Skeletal muscle tissue (tissue), 4 donors: Measurements from ENCODE around the gene GFPT2. TPM values are rescaled to one million over a fixed set of nuclear protein-coding genes. Genes with fewer than 3 reads are reported as not detected.

ENCODE experiments used
- H3K27ac ChIP-seq: one replicate; pipeline ENCODE4 v1.7.0; 2013; ENCODE audit warnings: mild to moderate bottlenecking, low read depth, low read length, inconsistent platforms
- H3K27me3 ChIP-seq, 3 donors: one replicate each; pipeline ENCODE4 v1.7.0; 2013; ENCODE audit warnings: low read length in 3 of 3; ENCODE audit not compliant: control insufficient read depth in 3 of 3, insufficient read depth in 3 of 3
- H3K36me3 ChIP-seq, 3 donors: one replicate each; pipeline ENCODE4 v1.7.0; 2013; ENCODE audit warnings: low read length in 3 of 3; ENCODE audit not compliant: control insufficient read depth in 3 of 3, insufficient read depth in 3 of 3
- H3K4me1 ChIP-seq, 3 donors: one replicate each; pipeline ENCODE4 v1.7.0; 2013; ENCODE audit warnings: low read length in 3 of 3, mild to moderate bottlenecking in 3 of 3; ENCODE audit not compliant: control insufficient read depth in 3 of 3, insufficient read depth in 3 of 3
- H3K4me3 ChIP-seq, 3 donors: one replicate each; pipeline ENCODE4 v1.7.0; 2013; ENCODE audit warnings: low read length in 3 of 3
- H3K9ac ChIP-seq, 3 donors: one replicate each; pipeline ENCODE4 v1.7.0; 2013; ENCODE audit warnings: low read length in 3 of 3, mild to moderate bottlenecking in 3 of 3, moderate library complexity in 2 of 3, low read depth in 1 of 3
- H3K9me3 ChIP-seq, 3 donors: one replicate each; pipeline ENCODE4 v1.7.0; 2013; ENCODE audit warnings: low read length in 3 of 3; ENCODE audit not compliant: control insufficient read depth in 3 of 3
- total RNA-seq: library from RNA; depleted of rRNA; stranded (reverse); fragments of >200 nt; gene quantifications from one replicate; pipeline ENCODE4 v1.2.3, GENCODE V29; 2014
- donor health status: Osteomylitis.

Gene GFPT2
- total RNA-seq, 1 donor from 2014 or later, result 9.9 TPM

- H3K4me1 ChIP-seq, result peaks cover 7 to 19% (median 12%) of the 10 kb centered on the region in 3 donors
- no peaks in the 10 kb centered on the region for H3K9me3 ChIP-seq
- peak overlapping the region; percentile 48 to 70 (median 64) for H3K4me3 ChIP-seq
- peak overlapping the region; percentile 60 for H3K27ac ChIP-seq
- H3K27me3 ChIP-seq, result peaks cover 19 to 44% (median 40%) of the 10 kb centered on the region in 3 donors
- peak overlapping the region; percentile 23 to 57 (median 54) for H3K9ac ChIP-seq
- H3K36me3 ChIP-seq, result no peaks in the 10 kb centered on the region
Observed at GRCh38 chr5:180352116-180353047, 754 bp downstream of the GFPT2 start.

- Histone ChIP-seq H3K4me1 (peaks cover 8 to 19% (median 12%) of the 10 kb centered on the region in 3 donors), H3K36me3 (no peaks in the 10 kb centered on the region), H3K9ac (no peak overlapping the region), H3K9me3 (no peaks in the 10 kb centered on the region), H3K4me3 (no peak overlapping the region), H3K27ac (no peak overlapping the region), H3K27me3 (peaks cover 19 to 36% (median 30%) of the 10 kb centered on the region in 3 donors)
Observed at GRCh38 chr5:180350711-180351465, 2.2 kb downstream of the GFPT2 start.

GRCh38 chr5:180350296-180350695 is 2.8 kb downstream of the GFPT2 start:
- Histone ChIP-seq H3K27ac (no peak overlapping the region), H3K9me3 (no peaks in the 10 kb centered on the region), H3K27me3 (peaks cover 21 to 34% (median 29%) of the 10 kb centered on the region in 3 donors), H3K9ac (no peak overlapping the region), H3K36me3 (no peaks in the 10 kb centered on the region), H3K4me3 (no peak overlapping the region), H3K4me1 (peaks cover 8 to 19% (median 12%) of the 10 kb centered on the region in 3 donors)

GRCh38 chr5:180349391-180349790 is 3.7 kb downstream of the GFPT2 start:
- H3K4me3 ChIP-seq, result no peak overlapping the region
- peaks cover 9 to 19% (median 12%) of the 10 kb centered on the region in 3 donors for H3K4me1 ChIP-seq
- H3K36me3 ChIP-seq, result no peaks in the 10 kb centered on the region
- H3K9ac ChIP-seq, result no peak overlapping the region
- H3K27ac ChIP-seq, result no peak overlapping the region
- peaks cover 17 to 25% (median 21%) of the 10 kb centered on the region in 3 donors for H3K27me3 ChIP-seq
- H3K9me3 ChIP-seq, result no peaks in the 10 kb centered on the region

GRCh38 chr5:180348336-180348735 is 4.8 kb downstream of the GFPT2 start:
- Histone ChIP-seq H3K36me3 (no peaks in the 10 kb centered on the region), H3K27ac (no peak overlapping the region), H3K27me3 (peaks cover 8 to 18% (median 16%) of the 10 kb centered on the region in 3 donors), H3K4me1 (peaks cover 12 to 25% (median 19%) of the 10 kb centered on the region in 3 donors), H3K9me3 (no peaks in the 10 kb centered on the region), H3K4me3 (no peak overlapping the region), H3K9ac (no peak overlapping the region)

- Histone ChIP-seq H3K9ac (no peak overlapping the region), H3K36me3 (no peaks in the 10 kb centered on the region), H3K27ac (no peak overlapping the region), H3K4me1 (peaks cover 14 to 27% (median 24%) of the 10 kb centered on the region in 3 donors), H3K9me3 (no peaks in the 10 kb centered on the region), H3K27me3 (peaks cover 9 to 22% (median 12%) of the 10 kb centered on the region in 3 donors), H3K4me3 (no peak overlapping the region)
Observed at GRCh38 chr5:180347702-180348101, 5.4 kb downstream of the GFPT2 start.

GRCh38 chr5:180346358-180346757 is 6.8 kb downstream of the GFPT2 start:
- Histone ChIP-seq H3K9ac (no peak overlapping the region), H3K9me3 (no peaks in the 10 kb centered on the region), H3K36me3 (no peaks in the 10 kb centered on the region), H3K27ac (no peak overlapping the region), H3K4me1 (peaks cover 8 to 19% (median 18%) of the 10 kb centered on the region in 3 donors), H3K4me3 (no peak overlapping the region), H3K27me3 (peaks cover 1 to 16% (median 6%) of the 10 kb centered on the region in 3 donors)

GRCh38 chr5:180345781-180346180 is 7.4 kb downstream of the GFPT2 start:
- Histone ChIP-seq H3K9ac (no peak overlapping the region), H3K27ac (no peak overlapping the region), H3K9me3 (no peaks in the 10 kb centered on the region), H3K27me3 (peaks cover 0 to 16% (median 5%) of the 10 kb centered on the region in 3 donors), H3K36me3 (no peaks in the 10 kb centered on the region), H3K4me3 (no peak overlapping the region), H3K4me1 (peaks cover 8 to 19% (median 18%) of the 10 kb centered on the region in 3 donors)

GRCh38 chr5:180345186-180345585 is 8.0 kb downstream of the GFPT2 start:
- H3K4me1 ChIP-seq, result peaks cover 8 to 19% (median 18%) of the 10 kb centered on the region in 3 donors

More at GRCh38 chr5:180345186-180345585, 8.0 kb downstream of the GFPT2 start:
- H3K9ac ChIP-seq, result no peak overlapping the region
- no peaks in the 10 kb centered on the region for H3K36me3 ChIP-seq
- peaks cover 0 to 12% (median 5%) of the 10 kb centered on the region in 3 donors for H3K27me3 ChIP-seq
- H3K9me3 ChIP-seq, result no peaks in the 10 kb centered on the region
- no peak overlapping the region for H3K4me3 ChIP-seq
- H3K27ac ChIP-seq, result no peak overlapping the region
